GM21528 (cell line): Measurements from ENCODE around the gene POLE3.
"Not testable (repeated sequence)": the region's sequence is repeated elsewhere in the genome, so short reads cannot be mapped to it uniquely, and the experiment has no call there.

Experiments
- ATAC-seq: cut with Tn5 transposase; IDR thresholded peaks from one replicate; pipeline ENCODE4 v1.9.1; 2021; ENCODE audit warnings: mild to moderate bottlenecking, moderate library complexity; ENCODE audit not compliant: unreplicated experiment, low FRiP score

POLE3 gene

GRCh38 chr9:113379094-113379828 lies 31.2 kb downstream of the POLE3 start:
- not testable (repeated sequence) for ATAC-seq

GRCh38 chr9:113376634-113377567 lies 33.6 kb downstream of the POLE3 start, which contains the start of gene HDHD3:
Gene HDHD3 (minus strand): TSS chr9:113376986. CDS start chr9:113374354, 2,632 bp downstream.
- peak; percentile 74 for ATAC-seq

GRCh38 chr9:113375057-113376023 lies 35.1 kb downstream of the POLE3 start:
- ATAC-seq: no peak

GRCh38 chr9:113373676-113374392 lies 36.6 kb downstream of the POLE3 start:
- no peak for ATAC-seq

GRCh38 chr9:113373256-113373655 lies 37.2 kb downstream of the POLE3 start:
- ATAC-seq: no peak

- ATAC-seq: no peak
Observed at GRCh38 chr9:113372059-113372458, 38.4 kb downstream of the POLE3 start.

- no peak for ATAC-seq
Observed at GRCh38 chr9:113370806-113371325, 39.6 kb downstream of the POLE3 start.

GRCh38 chr9:113369855-113370140 lies 40.7 kb downstream of the POLE3 start:
- ATAC-seq: no peak

GRCh38 chr9:113368982-113369854 lies 41.3 kb downstream of the POLE3 start:
- ATAC-seq: no peak

- no peak for ATAC-seq
Observed at GRCh38 chr9:113368348-113368981, 42.0 kb downstream of the POLE3 start.

GRCh38 chr9:113365652-113366051 lies 44.8 kb downstream of the POLE3 start:
- not testable (repeated sequence) for ATAC-seq

GRCh38 chr9:113364951-113365350 lies 45.5 kb downstream of the POLE3 start:
- ATAC-seq: no peak

- no peak for ATAC-seq
Observed at GRCh38 chr9:113363336-113363735, 47.1 kb downstream of the POLE3 start.

GRCh38 chr9:113361304-113362018 lies 49.0 kb downstream of the POLE3 start:
- no peak for ATAC-seq

GRCh38 chr9:113360242-113360842 lies 50.1 kb downstream of the POLE3 start:
- no peak for ATAC-seq

GRCh38 chr9:113359385-113359784 lies 51.1 kb downstream of the POLE3 start:
- ATAC-seq: no peak
